ENCODE results near the gene NKD2. TPM values are rescaled to one million over a fixed set of nuclear protein-coding genes. Genes with fewer than 3 reads are reported as not detected.

NKD2 gene
- total RNA-seq, 1 donor from 2014 or later = 0.41 TPM

GRCh38 chr5:1001406-1002270, 7.0 kb upstream of the NKD2 start:
- Histone ChIP-seq H3K27ac (ENCODE audit: low read depth, low read length) (no peak overlapping the region), H3K9me3 (ENCODE audit: insufficient read depth, low read depth, low read length) (no peaks in the 10 kb centered on the region), H2AFZ (ENCODE audit: low read depth, low read length) (no peak overlapping the region), H4K20me1 (ENCODE audit: insufficient read depth, low read length) (no peaks in the 10 kb centered on the region), H3K27me3 (ENCODE audit: insufficient read depth, low read length) (peaks cover 54% of the 10 kb centered on the region), H3K79me2 (ENCODE audit: insufficient read depth, low read length) (no peaks in the 10 kb centered on the region), H3K4me2 (ENCODE audit: low read length) (no peak overlapping the region), H3K36me3 (ENCODE audit: insufficient read depth, low read length) (no peaks in the 10 kb centered on the region), H3K4me1 (ENCODE audit: insufficient read depth, low read length) (no peaks in the 10 kb centered on the region), H3K9ac (ENCODE audit: low read length) (no peak overlapping the region), H3K4me3 (ENCODE audit: insufficient read depth, low read depth, low read length) (no peak overlapping the region)
- TF ChIP-seq CTCF (IDR thresholded peaks at IDR 0.05; ENCODE audit: insufficient read depth, low read depth, low read length) (no peak), EZH2 (IDR thresholded peaks at IDR 0.05; ENCODE audit: insufficient read depth, low read length) (no peak)
- H3K36me3 Mint-ChIP-seq (ENCODE audit: low read depth, unreplicated experiment) = peaks cover 1% of the 10 kb centered on the region
- peak overlapping the region; percentile 34 for H3K27ac Mint-ChIP-seq (ENCODE audit: unreplicated experiment)
- H3K9me3 Mint-ChIP-seq (ENCODE audit: unreplicated experiment) = no peaks in the 10 kb centered on the region
- FAIRE-seq (no peak), DNase-seq (ENCODE audit: low read depth) (no peak)
- H3K27me3 Mint-ChIP-seq (ENCODE audit: low read depth, unreplicated experiment) = peaks cover 49% of the 10 kb centered on the region
- H3K4me1 Mint-ChIP-seq (ENCODE audit: low read depth, unreplicated experiment) = peaks cover 9% of the 10 kb centered on the region
- H3K4me3 Mint-ChIP-seq (ENCODE audit: unreplicated experiment) = no peak overlapping the region

GRCh38 chr5:1002271-1002546, 6.4 kb upstream of the NKD2 start:
- H3K27ac ChIP-seq (ENCODE audit: low read depth, low read length) = no peak overlapping the region
- Mint-ChIP-seq H3K27ac (ENCODE audit: unreplicated experiment) (peak overlapping the region; percentile 34), H3K4me3 (ENCODE audit: unreplicated experiment) (no peak overlapping the region), H3K27me3 (ENCODE audit: low read depth, unreplicated experiment) (peaks cover 49% of the 10 kb centered on the region), H3K9me3 (ENCODE audit: unreplicated experiment) (no peaks in the 10 kb centered on the region), H3K36me3 (ENCODE audit: low read depth, unreplicated experiment) (peaks cover 1% of the 10 kb centered on the region), H3K4me1 (ENCODE audit: low read depth, unreplicated experiment) (peaks cover 3% of the 10 kb centered on the region)
- H2AFZ ChIP-seq (ENCODE audit: low read depth, low read length) = no peak overlapping the region
- TF ChIP-seq CTCF (IDR thresholded peaks at IDR 0.05; ENCODE audit: insufficient read depth, low read depth, low read length) (no peak), EZH2 (IDR thresholded peaks at IDR 0.05; ENCODE audit: insufficient read depth, low read length) (no peak)
- H4K20me1 ChIP-seq (ENCODE audit: insufficient read depth, low read length) = no peaks in the 10 kb centered on the region
- FAIRE-seq (no peak), DNase-seq (ENCODE audit: low read depth) (no peak)
- H3K27me3 ChIP-seq (ENCODE audit: insufficient read depth, low read length) = peaks cover 53% of the 10 kb centered on the region
- H3K79me2 ChIP-seq (ENCODE audit: insufficient read depth, low read length) = no peaks in the 10 kb centered on the region
- no peak overlapping the region for H3K4me3 ChIP-seq (ENCODE audit: insufficient read depth, low read depth, low read length)
- H3K9me3 ChIP-seq (ENCODE audit: insufficient read depth, low read depth, low read length) = no peaks in the 10 kb centered on the region
- H3K4me2 ChIP-seq (ENCODE audit: low read length) = no peak overlapping the region
- no peaks in the 10 kb centered on the region for H3K4me1 ChIP-seq (ENCODE audit: insufficient read depth, low read length)
- no peaks in the 10 kb centered on the region for H3K36me3 ChIP-seq (ENCODE audit: insufficient read depth, low read length)
- no peak overlapping the region for H3K9ac ChIP-seq (ENCODE audit: low read length)

- no peaks in the 10 kb centered on the region for H3K36me3 ChIP-seq (ENCODE audit: insufficient read depth, low read length)
- H3K4me1 ChIP-seq (ENCODE audit: insufficient read depth, low read length) = no peaks in the 10 kb centered on the region
- H3K9me3 ChIP-seq (ENCODE audit: insufficient read depth, low read depth, low read length) = no peaks in the 10 kb centered on the region
- no peak overlapping the region for H3K4me3 ChIP-seq (ENCODE audit: insufficient read depth, low read depth, low read length)
- H4K20me1 ChIP-seq (ENCODE audit: insufficient read depth, low read length) = no peaks in the 10 kb centered on the region
- Mint-ChIP-seq H3K27ac (ENCODE audit: unreplicated experiment) (no peak overlapping the region), H3K36me3 (ENCODE audit: low read depth, unreplicated experiment) (peaks cover 1% of the 10 kb centered on the region), H3K27me3 (ENCODE audit: low read depth, unreplicated experiment) (peaks cover 53% of the 10 kb centered on the region), H3K4me3 (ENCODE audit: unreplicated experiment) (no peak overlapping the region), H3K4me1 (ENCODE audit: low read depth, unreplicated experiment) (no peaks in the 10 kb centered on the region), H3K9me3 (ENCODE audit: unreplicated experiment) (no peaks in the 10 kb centered on the region)
- no peak for TF ChIP-seq CTCF (IDR thresholded peaks at IDR 0.05; ENCODE audit: insufficient read depth, low read depth, low read length)
- no peak for TF ChIP-seq EZH2 (IDR thresholded peaks at IDR 0.05; ENCODE audit: insufficient read depth, low read length)
- H3K79me2 ChIP-seq (ENCODE audit: insufficient read depth, low read length) = no peaks in the 10 kb centered on the region
- no peak overlapping the region for H3K9ac ChIP-seq (ENCODE audit: low read length)
- peaks cover 55% of the 10 kb centered on the region for H3K27me3 ChIP-seq (ENCODE audit: insufficient read depth, low read length)
- DNase-seq (ENCODE audit: low read depth) (no peak), FAIRE-seq (no peak)
- H2AFZ ChIP-seq (ENCODE audit: low read depth, low read length) = no peak overlapping the region
- H3K27ac ChIP-seq (ENCODE audit: low read depth, low read length) = no peak overlapping the region
- H3K4me2 ChIP-seq (ENCODE audit: low read length) = no peak overlapping the region
Measured at GRCh38 chr5:1002836-1003235, 5.8 kb upstream of the NKD2 start.

Measured in astrocyte (in vitro differentiated cells and primary cell).